Right atrium auricular region (tissue), 2 donors: ENCODE data around the gene LCN9. TPM values are rescaled to one million over a fixed set of nuclear protein-coding genes. Genes with fewer than 3 reads are reported as not detected.
"Not testable (repeated sequence)": the region's sequence is repeated elsewhere in the genome, so short reads cannot be mapped to it uniquely, and the experiment has no call there.

ENCODE experiments used
- DNase-seq: peaks from one replicate; pipeline ENCODE4 v3.0.0-alpha.2; 2019; ENCODE audit warnings: low spot score
- H3K27ac ChIP-seq, 2 donors: fragments of 200-600 bp; sonication (generic); 1 replicate in 1 of 2; 2 replicates in 1 of 2; pipeline ENCODE4 v1.5.1; 2016 to 2019
- H3K27me3 ChIP-seq, 2 donors: fragments of 200-600 bp; sonication (generic); one replicate each; pipeline versions ENCODE4 v1.5.1 to v1.6.0; 2017 to 2019
- H3K36me3 ChIP-seq: fragments of 200-600 bp; sonication (generic); one replicate; pipeline ENCODE4 v1.5.1; 2016
- H3K4me1 ChIP-seq, 2 donors: fragments of 200-600 bp; sonication (generic); one replicate each; pipeline versions ENCODE4 v1.5.1 to v1.6.0; 2017 to 2019
- H3K4me3 ChIP-seq, 2 donors: fragments of 200-600 bp; sonication (generic); 1 replicate in 1 of 2; 2 replicates in 1 of 2; pipeline ENCODE4 v1.5.1; 2017 to 2019; ENCODE audit warnings: mild to moderate bottlenecking in 1 of 2, moderate library complexity in 1 of 2
- H3K9me3 ChIP-seq, 2 donors: fragments of 200-600 bp; sonication (generic); one replicate each; pipeline ENCODE4 v1.5.1; 2019
- CTCF ChIP-seq, 2 donors: fragments of 200-600 bp; sonication (generic); IDR thresholded peaks; one replicate each; pipeline ENCODE4 v1.5.1; 2019; ENCODE audit warnings: antibody characterized with exemption in 2 of 2
- total RNA-seq, 2 donors: library from RNA; depleted of rRNA; stranded (reverse); fragments of >200 nt; gene quantifications; one replicate each; pipeline ENCODE4 v1.1.0, GENCODE V29; 2016

LCN9 gene
- total RNA-seq, 2 donors from 2014 or later, result not detected

- H3K36me3 ChIP-seq, result no peaks in the 10 kb centered on the region
- no peaks in the 10 kb centered on the region for H3K9me3 ChIP-seq
- TF ChIP-seq CTCF (IDR thresholded peaks at IDR 0.05), result no peak
- H3K4me1 ChIP-seq, result no peaks in the 10 kb centered on the region
- H3K27ac ChIP-seq, result no peak overlapping the region
- H3K4me3 ChIP-seq, result no peak overlapping the region
- no peaks in the 10 kb centered on the region for H3K27me3 ChIP-seq
- DNase-seq, result no peak
Measured at GRCh38 chr9:135670721-135671590, 7.8 kb downstream of the LCN9 start.

- Histone ChIP-seq H3K4me3 (no peak overlapping the region), H3K9me3 (no peaks in the 10 kb centered on the region), H3K36me3 (no peaks in the 10 kb centered on the region), H3K27ac (no peak overlapping the region), H3K27me3 (no peaks in the 10 kb centered on the region), H3K4me1 (no peaks in the 10 kb centered on the region)
- no peak for DNase-seq
- no peak for TF ChIP-seq CTCF (IDR thresholded peaks at IDR 0.05)
Measured at GRCh38 chr9:135671591-135672041, 8.5 kb downstream of the LCN9 start.

GRCh38 chr9:135672786-135673185 is 9.7 kb downstream of the LCN9 start:
- H3K9me3 ChIP-seq, DNase-seq, H3K4me3 ChIP-seq, H3K36me3 ChIP-seq, H3K4me1 ChIP-seq, H3K27ac ChIP-seq, H3K27me3 ChIP-seq: not testable (repeated sequence)

GRCh38 chr9:135673941-135674340 is 10.8 kb downstream of the LCN9 start:
- H3K4me3 ChIP-seq, result no peak overlapping the region
- TF ChIP-seq CTCF (IDR thresholded peaks at IDR 0.05), result no peak
- H3K27ac ChIP-seq, result no peak overlapping the region
- H3K36me3 ChIP-seq, result no peaks in the 10 kb centered on the region
- no peaks in the 10 kb centered on the region for H3K4me1 ChIP-seq
- no peaks in the 10 kb centered on the region for H3K27me3 ChIP-seq
- H3K9me3 ChIP-seq, result no peaks in the 10 kb centered on the region
- DNase-seq, result no peak

- no peak overlapping the region for H3K27ac ChIP-seq
- H3K9me3 ChIP-seq, result no peaks in the 10 kb centered on the region
- TF ChIP-seq CTCF (IDR thresholded peaks at IDR 0.05), result no peak
- no peaks in the 10 kb centered on the region for H3K36me3 ChIP-seq
- no peaks in the 10 kb centered on the region for H3K4me1 ChIP-seq
- DNase-seq, result no peak
- H3K27me3 ChIP-seq, result no peaks in the 10 kb centered on the region
- no peak overlapping the region for H3K4me3 ChIP-seq
Measured at GRCh38 chr9:135674977-135675376, 11.9 kb downstream of the LCN9 start.

- no peak for TF ChIP-seq CTCF (IDR thresholded peaks at IDR 0.05)
- Histone ChIP-seq H3K27me3 (no peaks in the 10 kb centered on the region), H3K27ac (no peak overlapping the region), H3K36me3 (no peaks in the 10 kb centered on the region), H3K9me3 (no peaks in the 10 kb centered on the region), H3K4me1 (no peaks in the 10 kb centered on the region), H3K4me3 (no peak overlapping the region)
- DNase-seq, result no peak
Measured at GRCh38 chr9:135676891-135677290, 13.8 kb downstream of the LCN9 start.
